B cell (primary cell): ENCODE data around the gene NUDT7. TPM values are rescaled to one million over a fixed set of nuclear protein-coding genes. Genes with fewer than 3 reads are reported as not detected.

ENCODE experiments used
- ATAC-seq: fragments of 200-7000 bp; cut with Tn5 transposase; one replicate; pipeline ENCODE4 v1.10.0; 2021; ENCODE audit warnings: low read depth, mild to moderate bottlenecking, moderate number of reproducible peaks, moderate library complexity
- CTCF ChIA-PET: fragments of 350-600 bp; sonication (Branson Sonifier 250); formaldehyde crosslinking; loops from one replicate; lab custom pipeline; 2021; ENCODE audit warnings: antibody characterized with exemption, inconsistent platforms; lab: Charles Lee
- POLR2A ChIA-PET: fragments of 350-600 bp; sonication (Branson Sonifier 250); formaldehyde crosslinking; loops from one replicate; lab custom pipeline; 2021; ENCODE audit warnings: antibody characterized with exemption; lab: Charles Lee
- DNase-seq: peaks from one replicate; pipeline ENCODE4 v3.0.0; 2013
- H2AFZ ChIP-seq: 2 replicates; pipeline ENCODE4 v1.6.1; 2012; ENCODE audit warnings: mild to moderate bottlenecking, low read depth, low read length; ENCODE audit not compliant: insufficient read depth, poor library complexity, severe bottlenecking
- H3K27ac ChIP-seq, 2 donors: 1 replicate in 1 of 2; 2 replicates in 1 of 2; pipeline ENCODE4 v1.5.1; 2012 to 2013; ENCODE audit warnings: low read length in 2 of 2, mild to moderate bottlenecking in 2 of 2, moderate library complexity in 1 of 2
- H3K27me3 ChIP-seq, 4 experiments: fragments of 200-600 bp in 1 of 4; sonication (generic) in 1 of 4; replicated peaks in 1 of 4; 1 replicate in 2 of 4; 2 replicates in 2 of 4; pipeline versions ENCODE4 v1.6.1 to v1.7.0; 2013 to 2016; ENCODE audit warnings: low read length in 3 of 4, mild to moderate bottlenecking in 2 of 4, mixed read lengths in 1 of 4, moderate library complexity in 1 of 4; ENCODE audit not compliant: insufficient read depth in 4 of 4, control insufficient read depth in 3 of 4; ENCODE audit errors: control extremely low read depth in 1 of 4
- H3K36me3 ChIP-seq, 2 experiments: replicated peaks in 1 of 2; 1 replicate in 1 of 2; 2 replicates in 1 of 2; pipeline versions ENCODE4 v1.6.1 to v1.7.1; 2013; ENCODE audit warnings: low read length in 1 of 2; ENCODE audit not compliant: insufficient read depth in 2 of 2, control insufficient read depth in 1 of 2; ENCODE audit errors: control extremely low read depth in 1 of 2, extremely low read depth in 1 of 2
- H3K4me1 ChIP-seq, 2 donors: fragments of 200-600 bp in 1 of 2; sonication (generic) in 1 of 2; 1 replicate in 1 of 2; 2 replicates in 1 of 2; pipeline versions ENCODE4 v1.5.1 to v1.6.1; 2013 to 2017; ENCODE audit warnings: low read length in 2 of 2; ENCODE audit not compliant: control insufficient read depth in 2 of 2, insufficient read depth in 2 of 2
- H3K4me2 ChIP-seq: replicated peaks from 2 replicates; pipeline ENCODE3; 2012; ENCODE audit warnings: mild to moderate bottlenecking, low read depth, low read length; ENCODE audit not compliant: poor library complexity, severe bottlenecking
- H3K4me3 ChIP-seq, 5 experiments: fragments of 200-600 bp in 1 of 5; sonication (generic) in 1 of 5; 1 replicate in 3 of 5; 2 replicates in 2 of 5; pipeline versions ENCODE4 v1.5.1 to v1.7.0; 2011 to 2016; ENCODE audit warnings: low read length in 4 of 5, mild to moderate bottlenecking in 4 of 5, low read depth in 2 of 5, control low read depth in 1 of 5, moderate library complexity in 1 of 5; ENCODE audit not compliant: insufficient read depth in 1 of 5; ENCODE audit errors: control extremely low read depth in 1 of 5, extremely low read depth in 1 of 5
- H3K79me2 ChIP-seq: fragments of 200-600 bp; sonication (generic); one replicate; pipeline ENCODE4 v1.6.0; 2016; ENCODE audit warnings: low read length; ENCODE audit not compliant: control insufficient read depth, insufficient read depth
- H3K9ac ChIP-seq: fragments of 200-600 bp; sonication (generic); 2 replicates; pipeline ENCODE4 v1.6.1; 2017; ENCODE audit warnings: mild to moderate bottlenecking, low read length, moderate library complexity
- H3K9me3 ChIP-seq, 3 donors: one replicate each; pipeline versions ENCODE4 v1.6.1 to v1.7.1; 2013; ENCODE audit warnings: low read length in 2 of 3; ENCODE audit not compliant: control insufficient read depth in 2 of 3, insufficient read depth in 1 of 3; ENCODE audit errors: control extremely low read depth in 1 of 3
- H4K20me1 ChIP-seq: 2 replicates; pipeline ENCODE4 v1.6.0; 2012; ENCODE audit warnings: mild to moderate bottlenecking, low read length; ENCODE audit not compliant: insufficient read depth, control insufficient read depth, poor library complexity, severe bottlenecking
- H3K27ac Mint-ChIP-seq: one replicate; pipeline ENCODE4 v1.8.0; 2021; ENCODE audit warnings: mixed read lengths
- H3K27me3 Mint-ChIP-seq: one replicate; pipeline ENCODE4 v1.8.0; 2021; ENCODE audit warnings: mixed read lengths
- H3K4me1 Mint-ChIP-seq: one replicate; pipeline ENCODE4 v1.8.0; 2021; ENCODE audit warnings: mixed read lengths
- H3K4me3 Mint-ChIP-seq: one replicate; pipeline ENCODE4 v1.8.0; 2021; ENCODE audit warnings: mixed read lengths
- H3K9me3 Mint-ChIP-seq: one replicate; pipeline ENCODE4 v1.8.0; 2022; ENCODE audit warnings: mixed read lengths; ENCODE audit not compliant: insufficient read depth
- CTCF ChIP-seq: fragments of 200-600 bp; IDR thresholded peaks from one replicate; pipeline ENCODE4 v1.8.0; 2022; ENCODE audit warnings: antibody characterized with exemption, mild to moderate bottlenecking
- EZH2 ChIP-seq: IDR thresholded peaks from 2 replicates; pipeline ENCODE4 v1.6.1; 2012; ENCODE audit warnings: borderline replicate concordance, low read depth, mild to moderate bottlenecking, moderate library complexity, low read length; ENCODE audit not compliant: insufficient read depth, poor library complexity, severe bottlenecking
- whole genome bisulfite sequencing: methylation state at CpG from one replicate; pipeline ENCODE4 v1.1.5; 2013; ENCODE audit warnings: missing lambda C conversion rate; ENCODE audit not compliant: insufficient coverage; 5-methylcytosine and 5-hydroxymethylcytosine counted together
- intact Hi-C: fragments of 100-400 bp; cut with micrococcal nuclease; formaldehyde crosslinking; loops from one replicate; pipeline ENCODE4 v1.10.0; 2022
- polyA plus RNA-seq: library from polyadenylated mRNA; depleted of rRNA; stranded (reverse); fragments of >200 nt; gene quantifications from 2 replicates; pipeline ENCODE4 v1.2.3, GENCODE V29; 2012
- total RNA-seq, 2 donors: library from RNA; stranded (reverse); fragments of 120-200 nt in 1 of 2; gene quantifications; 1 replicate in 1 of 2; 2 replicates in 1 of 2; pipeline versions ENCODE4 v1.2.3 to v1.2.4, GENCODE V29; 2013 to 2022

NUDT7 gene
- total and polyA plus RNA-seq, 2 donors (not counting 1 experiment from before 2014, with no cell fraction given) = 4.8 to 8.4 TPM

GRCh38 chr16:77739559-77739892, 17.2 kb downstream of the NUDT7 start:
- no peak for ATAC-seq
- POLR2A ChIA-PET = no interaction called here
- Histone ChIP-seq H3K4me2 (no peak overlapping the region), H3K79me2 (no peaks in the 10 kb centered on the region), H4K20me1 (no peaks in the 10 kb centered on the region), H3K27ac (no peak overlapping the region), H3K9me3 (peaks cover 0 to 3% (median under 1%) of the 10 kb centered on the region in 3 donors), H3K9ac (no peak overlapping the region), H3K27me3 (no peaks in the 10 kb centered on the region), H3K4me3 (no peak overlapping the region), H3K36me3 (no peaks in the 10 kb centered on the region), H3K4me1 (peaks cover 25 to 27% of the 10 kb centered on the region in 2 donors), H2AFZ (no peak overlapping the region)
- Mint-ChIP-seq H3K9me3 (peaks cover under 1% of the 10 kb centered on the region), H3K4me3 (no peak overlapping the region), H3K4me1 (peaks cover 22% of the 10 kb centered on the region), H3K27ac (no peak overlapping the region), H3K27me3 (no peaks in the 10 kb centered on the region)
- no peak for DNase-seq
- TF ChIP-seq EZH2 (no peak), CTCF (no peak)
- intact Hi-C loops = no loop called here
- CTCF ChIA-PET = no interaction called here
- WGBS = 67% methylated on average over 1 of the region's 1 CpG

- DNase-seq = no peak
- H3K9me3 Mint-ChIP-seq = no peaks in the 10 kb centered on the region
- POLR2A ChIA-PET = no interaction called here
These were observed 21.8 kb downstream of the NUDT7 start for GRCh38 chr16:77744141-77744540.

More at GRCh38 chr16:77744141-77744540, 21.8 kb downstream of the NUDT7 start:
- no peaks in the 10 kb centered on the region for H3K79me2 ChIP-seq
- Mint-ChIP-seq H3K4me3 (no peak overlapping the region), H3K27ac (no peak overlapping the region), H3K4me1 (peaks cover 5% of the 10 kb centered on the region), H3K27me3 (no peaks in the 10 kb centered on the region)
- H4K20me1 ChIP-seq = no peaks in the 10 kb centered on the region
- H3K9me3 ChIP-seq = no peaks in the 10 kb centered on the region
- intact Hi-C loops = no loop called here
- no peak overlapping the region for H3K27ac ChIP-seq
- H3K36me3 ChIP-seq = no peaks in the 10 kb centered on the region
- no peak for ATAC-seq
- H3K27me3 ChIP-seq = no peaks in the 10 kb centered on the region
- H2AFZ ChIP-seq = no peak overlapping the region
- 92% methylated on average over 2 of the region's 4 CpGs for WGBS
- TF ChIP-seq CTCF (no peak), EZH2 (no peak)
- H3K4me3 ChIP-seq = no peak overlapping the region
- no peak overlapping the region for H3K4me2 ChIP-seq
- H3K9ac ChIP-seq = no peak overlapping the region
- CTCF ChIA-PET = no interaction called here
- H3K4me1 ChIP-seq = peaks cover 8 to 9% of the 10 kb centered on the region in 2 donors
